Esophagus muscularis mucosa (tissue), 3 donors: ENCODE results near the gene ORM1.
"Not testable (repeated sequence)": the region's sequence is repeated elsewhere in the genome, so short reads cannot be mapped to it uniquely, and the experiment has no call there.

Experiments
- CTCF ChIP-seq, 3 experiments: fragments of 200-600 bp in 2 of 3; fragments of 450-650 bp in 1 of 3; sonication (generic) in 2 of 3; IDR thresholded peaks; one replicate each; pipeline ENCODE4 v1.5.1; 2017 to 2019; ENCODE audit warnings: antibody characterized with exemption in 3 of 3, mild to moderate bottlenecking in 2 of 3, moderate library complexity in 1 of 3
- POLR2A ChIP-seq: fragments of 450-650 bp; IDR thresholded peaks from one replicate; pipeline ENCODE4 v1.6.1; 2017; ENCODE audit warnings: antibody characterized with exemption, moderate library complexity, mild to moderate bottlenecking, low read depth
- POLR2AphosphoS5 ChIP-seq, 2 donors: sonication (generic); formaldehyde crosslinking; IDR thresholded peaks; one replicate each; pipeline ENCODE4 v1.6.1; 2017; ENCODE audit warnings: antibody characterized with exemption in 2 of 2

GRCh38 chr9:114331229-114332195 lies 8.6 kb downstream of the ORM1 start:
- TF ChIP-seq POLR2A; CTCF (IDR thresholded peaks at IDR 0.05); POLR2AphosphoS5 (IDR thresholded peaks at IDR 0.05): not testable (repeated sequence)
